ENCODE data around the gene STON2.
"Not testable (repeated sequence)": the region's sequence is repeated elsewhere in the genome, so short reads cannot be mapped to it uniquely, and the experiment has no call there.

The STON2 gene

DNA sequence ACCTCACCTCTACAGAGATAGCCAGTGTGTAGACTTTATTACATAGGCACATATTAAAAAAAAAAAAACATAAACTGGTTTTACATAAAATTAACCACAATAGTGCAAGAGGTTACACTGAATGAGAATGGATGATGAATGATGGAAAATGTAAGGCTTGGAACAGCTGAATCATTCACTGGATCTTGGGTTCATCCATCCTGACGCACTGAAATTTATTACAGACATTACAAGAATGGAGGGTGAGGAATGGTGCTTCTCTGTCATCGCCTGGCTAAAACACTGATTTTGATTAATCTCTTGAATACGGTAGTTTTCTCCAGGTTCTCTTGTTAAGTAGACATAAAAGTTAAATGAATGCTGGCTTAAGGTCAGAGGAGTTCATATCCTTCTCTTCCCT lies 139.4 kb downstream of the STON2 start:
- no peak for FAIRE-seq

DNA sequence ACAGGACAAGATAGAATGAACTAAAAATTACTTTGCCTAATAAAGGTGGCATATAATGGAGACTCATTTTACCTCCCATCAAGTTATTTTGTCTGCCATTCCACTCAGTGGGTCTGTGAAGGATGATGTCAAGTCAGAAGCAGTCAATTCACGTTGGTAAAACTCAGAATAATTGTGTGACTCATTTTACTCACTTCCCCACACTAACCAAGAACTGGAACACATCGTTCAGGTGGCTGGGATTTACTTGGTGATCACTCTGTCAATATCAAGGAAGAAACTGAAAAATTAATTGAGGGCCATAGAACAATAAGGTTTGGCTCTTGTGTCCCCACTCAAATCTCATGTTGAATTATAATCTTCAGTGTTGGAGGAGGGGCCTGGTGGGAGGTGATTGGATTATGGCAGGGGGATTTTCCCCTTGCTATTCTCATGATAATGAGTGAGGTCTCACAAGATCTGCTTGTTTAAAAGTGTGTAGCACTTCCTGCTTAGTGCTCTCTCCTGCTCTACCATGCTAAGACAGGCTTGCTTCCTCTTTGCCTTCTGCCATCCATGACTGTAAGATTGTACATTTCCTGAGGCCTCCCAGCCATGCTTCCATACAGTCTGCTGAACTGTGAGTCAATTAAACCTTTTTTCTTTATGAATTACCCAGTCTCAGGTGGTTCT lies 143.7 kb downstream of the STON2 start:
- FAIRE-seq: no peak

DNA sequence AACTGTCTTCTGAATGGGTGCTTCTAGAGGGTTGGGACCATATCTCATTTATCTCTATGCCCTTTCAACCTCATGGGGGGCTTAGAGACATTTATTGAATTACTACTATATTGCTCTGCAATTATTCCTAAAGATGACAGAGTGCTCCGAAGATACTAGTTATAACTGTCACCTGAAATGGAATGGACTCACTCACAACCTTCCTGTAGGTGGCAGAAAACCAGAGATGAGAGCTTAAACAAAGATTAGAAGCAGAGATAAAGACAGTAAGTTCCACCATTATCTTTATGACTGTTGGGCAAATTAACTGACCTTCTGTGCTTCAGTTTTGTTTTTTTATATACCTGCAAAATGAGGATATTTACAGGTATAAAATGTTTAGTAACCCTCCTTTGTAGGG lies 147.8 kb downstream of the STON2 start:
- no peak for FAIRE-seq

DNA sequence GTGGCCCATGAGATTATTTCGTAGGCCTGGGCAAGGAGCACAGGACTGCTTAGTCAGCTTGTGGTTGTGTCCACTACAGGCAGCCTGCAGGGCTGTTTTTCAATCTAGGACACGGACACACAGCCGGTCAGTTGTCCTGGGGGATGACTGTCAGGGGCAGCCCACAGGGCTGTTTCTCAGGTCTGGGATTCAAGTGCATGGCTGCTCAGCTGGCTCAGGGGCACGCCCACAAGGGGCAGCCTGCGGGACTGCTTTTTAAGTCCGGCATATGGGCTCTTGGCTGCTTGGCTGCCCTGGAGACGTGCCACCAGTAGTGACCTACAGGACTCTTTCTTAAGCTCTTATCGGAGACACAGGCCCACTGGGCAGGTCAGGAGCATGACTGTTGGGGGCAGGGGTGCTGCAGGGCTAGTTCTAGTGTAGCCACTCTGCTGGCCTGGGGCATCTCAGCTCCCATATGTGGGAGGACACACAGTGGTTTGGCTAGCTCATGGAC lies 152.8 kb downstream of the STON2 start:
- no peak for FAIRE-seq

DNA sequence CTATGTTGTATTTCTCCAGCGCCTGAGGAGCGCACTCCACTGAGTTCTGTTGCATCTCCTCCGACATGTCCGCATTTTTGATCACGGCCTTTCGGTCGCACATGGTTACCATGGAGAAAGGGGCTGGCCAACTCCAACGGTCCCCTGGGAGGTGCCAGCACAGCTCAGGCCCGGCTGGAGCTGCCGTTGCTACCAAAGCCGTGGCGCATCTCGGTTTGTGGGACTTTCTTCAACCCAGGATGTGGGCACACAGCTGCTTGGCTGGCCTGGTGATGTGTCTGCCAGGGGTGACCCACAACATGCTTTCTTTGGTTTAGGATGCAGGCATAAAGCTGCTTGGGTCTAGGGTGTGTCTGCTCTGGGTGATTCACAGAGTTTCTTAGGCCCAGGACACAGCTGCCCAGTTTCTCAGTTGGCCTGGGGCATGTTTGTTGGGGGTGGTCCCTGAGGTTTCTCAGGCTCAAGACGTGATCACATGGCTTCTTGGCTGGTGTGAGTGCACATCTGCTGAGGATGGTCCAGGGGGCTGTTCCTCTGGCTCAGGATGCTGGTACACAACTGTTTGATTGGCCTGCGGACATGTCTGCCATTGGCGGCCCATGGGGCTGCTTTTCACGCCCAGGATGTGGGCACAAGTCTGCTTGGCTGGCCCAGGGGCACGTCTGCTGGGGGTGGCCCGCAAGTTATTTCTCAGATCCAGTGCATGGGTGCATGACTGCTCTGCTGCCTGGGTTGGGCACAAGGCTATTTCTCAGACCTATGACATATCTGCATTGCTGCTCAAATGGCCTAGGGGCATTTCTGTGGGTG lies 153.5 kb downstream of the STON2 start:
- no peak for FAIRE-seq

DNA sequence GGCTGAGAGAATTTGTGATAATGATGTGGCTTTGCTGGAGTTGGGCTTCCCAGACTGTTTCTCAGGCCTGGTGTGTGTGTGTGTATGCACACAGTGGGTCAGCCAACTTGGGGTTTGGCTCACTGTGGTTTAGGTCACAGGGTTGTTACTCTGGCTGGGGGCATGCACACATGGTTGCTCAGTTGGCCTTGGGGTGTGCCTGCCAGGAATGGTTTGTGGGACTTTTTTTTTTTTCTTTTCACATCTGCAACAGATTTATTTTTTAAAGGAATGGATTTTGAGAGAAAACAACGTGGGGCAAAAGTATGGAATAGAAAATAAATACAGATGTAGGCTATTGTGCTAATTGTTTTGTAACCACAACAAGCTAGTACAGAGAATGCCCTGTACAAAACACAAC lies 154.4 kb downstream of the STON2 start:
- no peak for FAIRE-seq

DNA sequence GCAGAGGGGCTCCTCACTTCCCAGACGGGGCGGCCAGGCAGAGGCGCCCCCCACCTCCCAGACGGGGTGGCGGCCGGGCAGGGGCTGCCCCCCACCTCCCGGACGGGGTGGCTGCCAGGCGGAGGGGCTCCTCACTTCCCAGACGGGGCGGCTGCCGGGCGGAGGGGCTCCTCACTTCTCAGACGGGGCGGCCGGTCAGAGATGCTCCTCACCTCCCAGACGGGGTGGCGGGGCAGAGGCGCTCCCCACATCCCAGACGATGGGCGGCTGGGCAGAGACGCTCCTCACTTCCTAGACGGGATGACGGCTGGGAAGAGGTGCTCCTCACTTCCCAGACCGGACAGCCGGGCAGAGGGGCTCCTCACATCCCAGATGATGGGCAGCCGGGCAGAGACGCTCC lies 155.7 kb downstream of the STON2 start:
- FAIRE-seq: not testable (repeated sequence)

DNA sequence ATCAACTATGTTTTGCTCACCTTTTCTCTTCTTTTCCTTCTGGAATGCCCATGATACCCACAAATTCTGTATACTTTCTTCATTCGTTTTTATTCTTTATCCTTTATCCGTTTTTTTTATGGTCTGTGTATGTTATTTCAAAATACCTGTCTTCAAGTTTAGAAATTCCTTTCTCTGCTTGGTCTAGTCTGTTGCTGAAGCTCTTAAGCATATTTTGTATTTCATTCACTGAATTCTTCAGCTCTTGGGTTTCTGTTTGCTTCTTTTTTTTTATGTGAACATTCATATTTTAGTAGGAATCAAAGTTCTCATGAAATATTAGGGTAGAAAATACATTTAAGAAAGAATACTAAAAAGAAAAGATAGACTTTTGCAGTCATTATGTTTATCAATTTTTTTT lies 156.6 kb downstream of the STON2 start:
- FAIRE-seq: no peak

DNA sequence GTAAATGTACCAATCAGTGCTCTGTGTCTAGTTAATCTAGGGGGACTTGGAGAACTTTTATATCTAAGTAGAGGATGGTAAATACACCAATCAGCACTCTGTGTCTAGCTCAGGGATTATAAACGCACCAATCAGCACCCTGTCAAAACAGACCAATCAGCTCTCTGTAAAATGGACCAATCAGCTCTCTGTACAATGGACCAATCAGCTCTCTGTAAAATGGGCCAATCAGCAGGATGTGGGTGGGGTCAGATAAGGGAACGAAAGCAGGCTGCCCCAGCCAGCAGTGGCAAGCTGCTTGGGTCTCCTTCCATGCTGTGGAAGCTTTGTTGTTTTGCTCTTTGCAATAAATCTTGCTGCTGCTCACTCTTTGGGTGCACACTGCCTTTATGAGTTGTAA lies 163.3 kb downstream of the STON2 start:
- FAIRE-seq: not testable (repeated sequence)

DNA sequence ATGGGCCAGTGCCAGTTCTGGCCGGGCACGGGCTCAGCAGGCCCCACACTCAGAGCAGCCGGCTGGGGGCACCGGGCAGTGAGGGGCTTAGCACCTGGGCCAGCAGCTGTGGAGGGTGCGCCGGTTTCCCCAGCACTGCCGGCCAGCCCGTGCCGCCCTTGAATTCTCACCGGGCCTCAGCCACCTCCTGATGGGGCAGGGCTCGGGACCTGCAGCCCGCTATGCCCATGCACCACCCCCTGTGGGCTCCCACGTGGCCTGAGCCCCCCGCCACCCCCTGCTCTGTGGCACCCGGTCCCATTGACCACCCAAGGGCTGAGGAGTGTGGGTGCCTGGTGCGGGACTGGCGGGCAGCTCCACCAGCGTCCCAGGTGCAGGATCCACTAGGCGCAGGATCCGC lies 164.0 kb downstream of the STON2 start:
- no peak for FAIRE-seq

DNA sequence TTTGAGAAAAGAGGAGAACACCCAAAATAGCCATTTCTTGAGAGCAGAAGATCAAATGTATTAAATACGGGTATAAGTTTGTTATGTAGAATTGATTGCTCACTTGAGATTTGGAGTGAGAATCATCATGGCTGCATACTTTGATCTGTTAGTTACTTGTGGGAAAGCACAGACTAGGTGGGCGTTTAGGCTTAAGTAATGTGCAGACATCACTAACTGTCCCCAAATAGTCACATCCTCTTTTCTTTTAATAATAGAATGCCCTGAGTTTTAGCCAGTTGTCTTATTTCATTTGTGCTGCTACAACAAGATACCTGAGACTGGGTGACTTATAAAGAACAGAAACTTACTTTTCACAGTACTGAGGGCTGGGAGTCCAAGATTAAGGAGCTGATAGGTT lies 165.0 kb downstream of the STON2 start:
- no peak for FAIRE-seq

DNA sequence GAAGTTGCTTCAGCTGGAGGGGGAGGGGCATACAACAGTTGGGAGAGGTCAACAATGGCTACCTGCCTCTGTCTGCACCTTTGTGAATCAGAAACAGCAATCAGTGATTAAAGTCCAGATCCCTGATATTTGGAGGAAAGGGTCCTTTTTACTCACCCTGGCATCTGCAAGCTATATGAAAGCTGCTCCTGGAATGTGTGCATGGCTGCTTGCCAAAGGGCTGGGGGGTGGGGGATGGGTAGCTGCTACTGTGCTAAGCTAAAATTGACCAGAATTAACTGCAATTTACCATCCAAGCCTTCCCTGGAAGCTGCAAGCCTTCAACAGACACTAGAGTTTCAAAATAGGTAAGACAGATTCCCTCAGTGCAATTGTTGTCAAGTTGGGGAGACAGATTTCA lies 165.8 kb downstream of the STON2 start:
- FAIRE-seq: no peak

DNA sequence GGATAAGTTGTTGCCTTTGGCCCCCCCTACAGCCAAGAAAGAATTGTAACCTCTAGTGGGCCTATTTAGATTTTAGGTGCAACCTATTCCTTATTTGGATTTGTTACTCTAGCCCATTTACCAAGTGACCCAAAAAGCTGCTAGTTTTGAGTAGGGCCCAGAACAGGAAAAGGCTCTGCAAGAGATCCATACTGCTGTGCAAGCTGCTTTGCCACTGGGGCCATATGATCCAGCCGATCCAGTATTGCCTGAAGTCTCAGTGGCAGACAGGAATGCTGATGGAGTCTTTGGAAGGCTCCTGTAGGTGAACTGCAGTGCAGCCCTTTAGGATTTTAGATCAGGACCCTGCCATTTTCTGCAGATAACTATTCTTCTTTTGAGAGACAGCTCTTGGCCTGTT lies 166.5 kb downstream of the STON2 start:
- FAIRE-seq: no peak

DNA sequence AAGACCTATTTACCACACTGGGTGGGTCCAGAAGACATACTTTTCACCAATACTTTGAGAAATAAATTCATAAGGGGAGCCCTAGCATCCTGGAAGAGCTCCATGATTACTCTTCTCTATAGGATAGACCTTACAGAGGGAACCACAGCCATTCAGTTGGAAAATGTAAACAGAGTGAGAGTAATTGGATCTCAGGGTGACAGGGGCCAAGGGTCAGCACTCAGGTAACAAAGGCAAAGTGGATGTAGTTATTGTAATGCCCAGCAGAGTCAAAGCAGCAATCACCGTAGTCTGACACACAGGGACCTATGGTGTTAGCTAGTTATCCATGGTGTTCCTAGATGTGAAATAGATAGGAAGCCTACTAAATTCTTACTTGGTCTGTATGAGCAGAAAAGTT lies 168.6 kb downstream of the STON2 start:
- FAIRE-seq: no peak

DNA sequence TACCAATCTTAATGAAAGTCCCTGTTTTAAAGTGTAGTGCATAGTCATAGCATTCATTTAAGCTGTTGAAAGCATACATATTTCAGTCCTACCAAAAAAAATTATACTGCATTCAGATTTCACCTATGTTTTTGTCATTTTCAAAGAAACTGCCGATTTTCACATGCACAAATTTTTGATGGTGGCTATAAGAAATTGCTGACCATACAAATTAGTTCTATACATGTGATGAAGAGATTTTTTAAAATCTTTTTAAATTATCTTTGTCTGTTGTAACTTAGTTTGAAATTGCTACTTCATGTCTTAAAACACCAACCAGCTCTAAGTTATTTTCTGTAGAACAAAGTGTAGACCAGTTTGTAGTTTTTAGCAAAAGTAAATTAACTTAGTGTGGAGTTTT lies 175.9 kb downstream of the STON2 start:
- no peak for FAIRE-seq

DNA sequence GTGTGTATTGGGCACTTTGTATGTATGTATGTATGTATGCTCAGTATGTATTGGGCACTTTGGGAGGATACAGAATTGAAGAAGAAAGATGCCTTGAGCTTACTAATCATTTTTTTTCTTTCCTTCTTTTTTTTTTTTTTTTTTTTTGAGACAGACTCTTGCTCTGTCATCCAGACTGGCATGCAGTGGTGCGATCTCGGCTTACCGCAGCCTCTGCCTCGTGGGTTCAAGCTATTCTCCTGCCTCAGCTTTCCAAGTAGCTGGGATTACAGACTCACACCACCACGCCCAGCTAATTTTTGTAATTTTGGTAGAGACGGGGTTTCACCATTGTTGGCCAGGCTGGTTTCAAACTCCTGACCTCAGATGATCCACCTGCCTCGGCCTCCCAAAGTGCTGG lies 176.3 kb downstream of the STON2 start:
- FAIRE-seq: not testable (repeated sequence)

DNA sequence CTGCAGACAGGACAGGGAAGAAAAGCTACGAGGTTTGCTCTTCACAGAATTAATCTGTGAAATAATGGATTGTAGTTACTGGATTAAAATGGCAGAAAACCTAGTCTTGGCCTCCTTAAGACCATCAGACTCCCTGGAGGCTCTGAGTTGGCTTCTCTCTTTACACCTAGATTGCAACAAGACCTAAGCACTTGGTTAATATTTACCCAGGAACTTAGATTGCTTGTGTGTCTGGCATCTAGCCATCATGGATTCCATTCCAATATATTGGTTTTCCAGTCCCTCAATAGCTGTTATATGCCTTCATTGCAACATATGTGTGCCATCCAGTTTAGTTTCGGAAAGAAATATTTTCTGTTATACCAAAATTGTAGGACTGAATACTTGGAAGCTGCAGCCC lies 177.4 kb downstream of the STON2 start:
- no peak for FAIRE-seq

DNA sequence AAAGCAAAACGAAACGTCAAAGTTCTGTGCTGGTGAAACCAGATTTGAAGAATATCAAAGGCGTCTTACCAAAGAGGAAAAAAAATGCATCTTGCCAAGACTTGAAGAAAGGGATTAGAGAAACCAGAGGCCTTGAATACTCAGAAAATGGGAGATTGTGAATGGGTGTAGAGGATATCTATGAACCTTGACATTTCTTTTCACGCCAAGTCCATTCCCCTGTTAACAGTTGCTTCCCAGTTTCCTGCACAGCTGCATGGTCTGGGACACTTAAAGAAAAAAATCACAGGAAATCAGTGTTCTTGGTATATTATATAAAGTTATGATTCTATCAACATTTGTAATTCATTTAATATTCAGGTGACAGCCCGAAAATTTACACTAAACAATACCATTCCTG lies 178.0 kb downstream of the STON2 start:
- FAIRE-seq: no peak

DNA sequence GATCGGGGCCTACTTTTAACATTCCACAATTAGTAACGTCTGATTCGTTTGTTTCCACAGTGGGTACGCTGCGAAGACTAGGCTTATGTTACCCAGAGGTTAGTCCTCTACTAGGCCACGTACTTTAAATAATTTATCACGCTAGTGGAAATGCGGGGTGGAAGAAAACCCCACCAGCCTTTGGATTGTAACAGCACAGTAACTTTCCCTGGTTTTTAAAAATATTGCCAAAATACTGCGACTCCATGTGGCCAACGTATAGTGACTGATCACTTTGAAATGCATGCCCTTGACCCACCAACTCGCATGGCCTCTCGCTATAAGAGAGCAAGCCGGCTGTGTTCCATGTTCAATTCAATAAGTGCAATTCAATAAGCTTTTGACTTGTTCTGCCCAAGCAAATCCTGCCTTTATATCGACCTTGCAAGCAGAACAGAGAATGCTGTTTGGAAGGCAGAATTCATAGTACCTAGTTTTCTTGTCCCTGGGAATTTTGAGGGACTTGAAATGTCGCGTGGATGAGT lies 178.5 kb downstream of the STON2 start:
- FAIRE-seq: no peak

DNA sequence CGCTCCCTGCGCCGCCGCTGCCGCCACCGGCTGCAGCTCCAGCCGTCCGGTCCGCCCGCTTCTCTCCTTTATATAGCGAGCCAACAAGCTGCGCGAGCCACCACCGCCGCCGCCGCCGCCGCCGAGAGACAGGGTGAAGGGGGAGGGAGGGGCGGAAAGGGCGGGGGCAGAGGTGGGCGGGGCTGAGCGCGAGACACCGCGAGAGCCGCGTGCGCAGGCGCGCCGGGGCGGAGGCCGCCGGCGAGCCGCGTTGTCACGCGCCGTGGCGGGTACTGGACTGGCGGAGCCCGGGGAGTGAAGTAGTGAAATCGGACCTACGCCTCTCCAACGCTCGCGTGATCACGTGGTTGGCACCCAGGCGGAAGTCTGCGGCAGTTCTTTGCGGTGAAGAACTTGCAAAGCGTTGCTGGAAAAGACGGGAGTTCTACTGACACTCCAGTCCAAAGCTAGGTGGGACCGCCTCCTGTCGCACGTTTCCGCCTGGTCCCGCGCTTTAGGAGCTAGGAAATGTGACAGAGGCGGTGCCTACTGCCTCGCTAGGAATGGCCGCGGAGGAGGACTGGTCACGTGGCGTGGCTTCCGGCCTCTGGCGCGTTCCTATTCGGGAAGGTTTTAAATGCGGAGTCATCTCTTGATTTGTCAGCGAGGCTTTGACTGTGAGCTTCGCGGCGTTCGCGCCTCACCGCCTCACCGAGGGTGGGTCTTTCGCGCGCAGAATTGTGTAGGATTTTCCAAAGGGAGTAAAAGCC lies 179.1 kb downstream of the STON2 start, which contains the start of gene GTF2A1:
Gene GTF2A1 (minus strand): TSS at position 130 of the 749 bp plus-strand sequence. CDS start 441 bp downstream, outside the sequence.
- peak; percentile 80 for FAIRE-seq

DNA sequence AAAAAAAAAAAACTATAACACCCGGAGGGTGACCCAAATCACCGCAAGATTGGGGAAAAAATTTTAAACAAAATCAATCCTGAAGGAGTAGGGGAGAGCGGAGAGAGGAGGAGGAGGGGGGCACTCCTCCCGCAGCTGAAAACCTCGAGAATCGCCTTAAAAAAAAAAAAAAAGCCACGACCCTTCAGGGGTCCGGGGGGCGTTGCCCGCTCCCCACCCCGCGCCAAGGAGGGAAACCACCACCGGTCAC lies 179.6 kb downstream of the STON2 start:
- FAIRE-seq: no peak

DNA sequence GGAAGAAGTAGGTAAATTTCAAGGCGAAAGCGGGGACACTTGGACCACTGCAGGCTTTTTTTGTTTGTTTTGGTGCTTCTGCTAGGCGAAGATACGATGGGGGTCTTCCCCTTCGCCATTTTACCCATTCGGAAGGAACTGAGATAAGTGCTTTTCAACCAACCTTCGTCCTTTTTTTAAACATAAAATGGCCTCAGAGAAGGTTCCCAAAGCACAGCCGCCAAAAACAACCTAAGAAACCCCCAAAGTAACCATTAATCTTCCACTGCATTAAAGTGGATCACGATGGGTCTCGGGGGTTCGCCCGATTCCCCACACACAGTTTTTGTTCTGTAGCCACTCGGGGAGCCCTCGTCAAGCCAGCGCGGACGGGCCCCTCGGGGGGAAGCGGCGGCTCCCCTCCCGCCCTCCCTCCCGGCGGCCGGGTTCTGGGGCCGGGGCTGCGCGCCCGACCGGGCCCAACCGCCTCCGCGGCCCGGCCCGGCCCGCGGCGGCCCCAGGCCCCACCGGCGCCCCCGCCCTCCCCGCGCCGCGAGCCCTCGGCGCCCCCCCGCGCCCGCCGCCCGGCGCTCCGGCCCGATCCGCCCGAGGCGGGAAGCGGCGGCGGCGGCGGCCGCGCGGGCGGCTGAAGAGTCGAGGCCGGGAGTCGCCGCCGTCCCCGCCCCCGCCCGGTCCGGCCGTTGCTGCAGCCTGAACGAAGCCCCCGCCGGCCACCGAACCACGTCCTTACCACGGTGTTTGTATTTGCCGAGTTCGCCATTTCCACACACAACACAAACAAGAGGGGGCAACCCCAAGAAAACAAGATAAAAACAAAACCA lies 180.2 kb downstream of the STON2 start:
- no peak for FAIRE-seq
